Sigmoid colon (tissue), 7 donors: ENCODE measurements around the gene GREB1L. TPM values are rescaled to one million over a fixed set of nuclear protein-coding genes. Genes with fewer than 3 reads are reported as not detected.

ENCODE experiments used
- DNase-seq: peaks from one replicate; pipeline ENCODE4 v3.0.0-alpha.2; 2019
- H3K27ac ChIP-seq, 4 donors: fragments of 200-600 bp; sonication (generic); one replicate each; pipeline ENCODE4 v1.5.1; 2016 to 2019; ENCODE audit warnings: mild to moderate bottlenecking in 1 of 4
- H3K27me3 ChIP-seq, 3 donors: fragments of 200-600 bp; sonication (generic); one replicate each; pipeline ENCODE4 v1.5.1; 2019; ENCODE audit warnings: mild to moderate bottlenecking in 1 of 3
- H3K36me3 ChIP-seq, 4 donors: fragments of 200-600 bp; sonication (generic); one replicate each; pipeline ENCODE4 v1.5.1; 2016 to 2019
- H3K4me1 ChIP-seq, 4 donors: fragments of 200-600 bp; sonication (generic); one replicate each; pipeline ENCODE4 v1.5.1; 2017 to 2019
- H3K4me3 ChIP-seq, 4 donors: fragments of 200-600 bp; sonication (generic); one replicate each; pipeline ENCODE4 v1.5.1; 2017 to 2019; ENCODE audit warnings: mild to moderate bottlenecking in 2 of 4, moderate library complexity in 1 of 4
- H3K9me3 ChIP-seq, 4 donors: fragments of 200-600 bp in 3 of 4; sonication (generic) in 3 of 4; one replicate each; pipeline versions ENCODE4 v1.5.1 to v1.6.1; 2013 to 2019
- EP300 ChIP-seq, 4 donors: sonication (generic); formaldehyde crosslinking; IDR thresholded peaks; one replicate each; pipeline ENCODE4 v1.6.1; 2017; ENCODE audit warnings: antibody characterized with exemption in 4 of 4
- POLR2A ChIP-seq, 2 donors: fragments of 450-650 bp; IDR thresholded peaks; one replicate each; pipeline ENCODE4 v1.6.1; 2016; ENCODE audit warnings: antibody characterized with exemption in 2 of 2, mild to moderate bottlenecking in 2 of 2, moderate library complexity in 2 of 2
- POLR2AphosphoS5 ChIP-seq, 4 donors: sonication (generic); formaldehyde crosslinking; IDR thresholded peaks; one replicate each; pipeline ENCODE4 v1.6.1; 2017; ENCODE audit warnings: antibody characterized with exemption in 4 of 4
- WGBS, 2 donors: extraction: QIAGEN DNeasy Blood & Tissue Kit; methylation state at CpG; one replicate each; pipeline ENCODE4 v1.1.7; 2013; 5-methylcytosine and 5-hydroxymethylcytosine counted together
- intact Hi-C: fragments of 100-400 bp; cut with DNase I; formaldehyde crosslinking; loops from one replicate; pipeline ENCODE4 v1.15.1; 2023
- polyA plus RNA-seq, 3 donors: library from polyadenylated mRNA; stranded (reverse); fragments of 200-250 nt; gene quantifications; one replicate each; pipeline ENCODE4 v1.2.3, GENCODE V29; 2013
- total RNA-seq, 4 donors: library from RNA; depleted of rRNA; stranded (reverse); fragments of >200 nt; gene quantifications; one replicate each; pipeline ENCODE4 v1.1.0, GENCODE V29; 2016
- TF ChIP-seq, protein P1 (sequence below), 4 experiments: fragments of 450-650 bp in 3 of 4; fragments of 200-600 bp in 1 of 4; IDR thresholded peaks; one replicate each; pipeline ENCODE4 v1.5.1; 2016 to 2019; ENCODE audit warnings: antibody characterized with exemption in 4 of 4, mild to moderate bottlenecking in 3 of 4, moderate library complexity in 2 of 4
- donor health status: healthy with polysubstance abuse.
- donor health status: Bipolar disorder and iron deficiency.
- donor health status: healthy.

The GREB1L gene
- total and polyA plus RNA-seq, 7 donors, result 0.23 to 12.1 (median 4.4) TPM; not detected in 2

DNA sequence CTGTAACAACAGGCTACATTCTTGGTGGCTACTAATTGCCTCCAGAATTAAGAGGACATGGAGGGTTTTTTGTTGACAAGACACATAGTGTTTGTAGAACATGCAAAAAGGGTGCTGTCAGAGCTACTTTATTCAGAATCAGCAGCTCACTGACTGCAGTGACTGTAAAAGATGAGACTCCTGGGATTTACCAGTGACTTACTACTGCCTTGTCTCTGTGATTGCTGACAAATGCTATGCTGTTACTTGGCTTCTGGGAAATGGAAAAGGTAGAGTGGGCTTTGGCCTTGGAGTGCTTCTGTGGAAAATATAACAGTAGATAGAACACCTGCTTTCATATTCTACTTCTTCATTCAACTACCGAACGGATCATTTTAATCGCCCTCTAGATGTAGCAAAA is 47.8 kb downstream of the GREB1L start:
- TF ChIP-seq, protein P1, sequence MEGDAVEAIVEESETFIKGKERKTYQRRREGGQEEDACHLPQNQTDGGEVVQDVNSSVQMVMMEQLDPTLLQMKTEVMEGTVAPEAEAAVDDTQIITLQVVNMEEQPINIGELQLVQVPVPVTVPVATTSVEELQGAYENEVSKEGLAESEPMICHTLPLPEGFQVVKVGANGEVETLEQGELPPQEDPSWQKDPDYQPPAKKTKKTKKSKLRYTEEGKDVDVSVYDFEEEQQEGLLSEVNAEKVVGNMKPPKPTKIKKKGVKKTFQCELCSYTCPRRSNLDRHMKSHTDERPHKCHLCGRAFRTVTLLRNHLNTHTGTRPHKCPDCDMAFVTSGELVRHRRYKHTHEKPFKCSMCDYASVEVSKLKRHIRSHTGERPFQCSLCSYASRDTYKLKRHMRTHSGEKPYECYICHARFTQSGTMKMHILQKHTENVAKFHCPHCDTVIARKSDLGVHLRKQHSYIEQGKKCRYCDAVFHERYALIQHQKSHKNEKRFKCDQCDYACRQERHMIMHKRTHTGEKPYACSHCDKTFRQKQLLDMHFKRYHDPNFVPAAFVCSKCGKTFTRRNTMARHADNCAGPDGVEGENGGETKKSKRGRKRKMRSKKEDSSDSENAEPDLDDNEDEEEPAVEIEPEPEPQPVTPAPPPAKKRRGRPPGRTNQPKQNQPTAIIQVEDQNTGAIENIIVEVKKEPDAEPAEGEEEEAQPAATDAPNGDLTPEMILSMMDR (IDR thresholded peaks at IDR 0.05), result no peak
- TF ChIP-seq EP300 (IDR thresholded peaks at IDR 0.05), result no peak
- no peak for TF ChIP-seq POLR2AphosphoS5 (IDR thresholded peaks at IDR 0.05)
- TF ChIP-seq POLR2A (IDR thresholded peaks at IDR 0.05), result no peak
- Histone ChIP-seq H3K27me3 (no peaks in the 10 kb centered on the region), H3K4me3 (no peak overlapping the region), H3K4me1 (peaks cover 0 to 13% (median 0%) of the 10 kb centered on the region in 4 donors), H3K36me3 (no peaks in the 10 kb centered on the region), H3K9me3 (no peaks in the 10 kb centered on the region), H3K27ac (no peak overlapping the region)
- intact Hi-C loops, result no loop called here
- DNase-seq, result no peak
- WGBS, 2 donors, result 94 to 99% methylated on average over 3 of the region's 3 CpGs

DNA sequence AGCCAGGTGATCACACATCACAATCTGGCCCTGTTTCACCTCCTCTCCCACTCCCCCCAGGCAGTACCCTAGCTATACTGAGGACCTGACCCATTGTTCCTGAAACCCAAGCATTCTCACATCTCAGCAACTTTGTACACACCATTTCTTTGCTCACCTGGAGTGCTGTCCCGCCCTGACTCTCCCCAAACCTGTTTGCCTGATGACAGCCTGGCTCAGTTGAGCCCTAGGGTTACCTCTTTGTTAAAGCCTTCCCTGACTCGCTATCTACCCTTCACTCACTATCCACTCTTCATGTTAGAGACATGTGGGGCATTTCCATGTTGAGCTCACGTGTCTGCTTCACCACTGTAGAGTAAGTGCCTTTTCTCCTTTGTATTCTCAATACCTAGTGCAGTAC is 49.1 kb downstream of the GREB1L start:
- no peak for TF ChIP-seq EP300 (IDR thresholded peaks at IDR 0.05)
- no peak for TF ChIP-seq POLR2A (IDR thresholded peaks at IDR 0.05)
- TF ChIP-seq, protein P1 (IDR thresholded peaks at IDR 0.05), result no peak
- no peak for TF ChIP-seq POLR2AphosphoS5 (IDR thresholded peaks at IDR 0.05)
- WGBS, 2 donors, result 74 to 84% methylated on average over 3 of the region's 3 CpGs
- no peak for DNase-seq
- H3K4me1 ChIP-seq, result peaks cover 0 to 13% (median 0%) of the 10 kb centered on the region in 4 donors
- intact Hi-C loops, result no loop called here
- H3K9me3 ChIP-seq, result no peaks in the 10 kb centered on the region
- no peaks in the 10 kb centered on the region for H3K36me3 ChIP-seq
- H3K4me3 ChIP-seq, result no peak overlapping the region
- no peaks in the 10 kb centered on the region for H3K27me3 ChIP-seq
- no peak overlapping the region for H3K27ac ChIP-seq

DNA sequence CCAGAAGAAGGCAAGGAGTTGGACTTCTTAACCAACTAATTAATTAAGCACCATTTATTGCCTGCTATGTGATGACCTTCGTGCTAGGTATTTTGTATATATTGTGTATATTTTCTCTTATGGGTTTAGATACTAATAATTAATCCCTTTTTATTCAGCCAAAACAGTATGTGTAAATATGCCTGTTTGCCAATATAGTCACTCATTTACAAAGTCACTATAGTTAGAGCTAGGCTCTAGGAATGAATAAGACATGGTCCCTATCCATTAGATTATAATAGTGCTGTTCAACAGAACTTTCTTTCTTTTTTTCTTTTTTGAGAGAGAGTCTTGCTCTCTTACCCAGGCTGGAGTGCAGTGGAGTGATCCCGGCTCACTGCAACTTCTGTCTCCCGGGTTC is 51.4 kb downstream of the GREB1L start:
- TF ChIP-seq EP300 (IDR thresholded peaks at IDR 0.05) (no peak), POLR2AphosphoS5 (IDR thresholded peaks at IDR 0.05) (no peak), POLR2A (IDR thresholded peaks at IDR 0.05) (no peak)
- TF ChIP-seq, protein P1 (IDR thresholded peaks at IDR 0.05), result no peak
- Histone ChIP-seq H3K36me3 (no peaks in the 10 kb centered on the region), H3K9me3 (no peaks in the 10 kb centered on the region), H3K4me1 (peaks cover 0 to 13% (median 0%) of the 10 kb centered on the region in 4 donors), H3K27ac (no peak overlapping the region), H3K4me3 (no peak overlapping the region), H3K27me3 (no peaks in the 10 kb centered on the region)
- intact Hi-C loops, result no loop called here
- DNase-seq, result no peak
- WGBS, 2 donors, result 92 to 98% methylated on average over 3 of the region's 3 CpGs

DNA sequence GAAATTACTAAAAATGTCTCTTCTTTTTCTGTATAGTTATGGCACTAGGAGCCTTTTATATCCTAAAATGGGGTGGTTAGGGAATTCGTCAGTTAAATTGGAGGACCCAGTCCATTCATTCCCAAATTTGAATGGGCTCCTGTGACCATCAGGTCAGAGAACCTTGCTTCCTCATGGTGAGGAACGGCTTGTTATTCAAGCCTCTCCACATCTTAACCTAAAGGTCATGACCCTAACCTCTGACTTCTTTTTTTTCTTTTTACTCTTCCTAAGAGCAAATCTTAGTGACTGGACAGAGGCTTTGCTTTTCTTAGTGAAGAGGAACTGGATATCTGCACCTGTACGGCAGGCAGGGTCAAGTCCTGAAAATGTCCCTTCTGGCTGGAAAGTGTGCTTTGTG is 53.1 kb downstream of the GREB1L start:
- no peaks in the 10 kb centered on the region for H3K27me3 ChIP-seq
- no peak for DNase-seq
- no peaks in the 10 kb centered on the region for H3K9me3 ChIP-seq
- H3K36me3 ChIP-seq, result no peaks in the 10 kb centered on the region
- WGBS, 2 donors, result 84 to 91% methylated on average over 3 of the region's 3 CpGs
- intact Hi-C loops, result no loop called here
- TF ChIP-seq, protein P1 (IDR thresholded peaks at IDR 0.05), result no peak
- TF ChIP-seq POLR2AphosphoS5 (IDR thresholded peaks at IDR 0.05) (no peak), EP300 (IDR thresholded peaks at IDR 0.05) (no peak), POLR2A (IDR thresholded peaks at IDR 0.05) (no peak)
- H3K4me1 ChIP-seq, result peaks cover 0 to 12% (median 0%) of the 10 kb centered on the region in 4 donors
- no peak overlapping the region for H3K4me3 ChIP-seq
- H3K27ac ChIP-seq, result no peak overlapping the region

DNA sequence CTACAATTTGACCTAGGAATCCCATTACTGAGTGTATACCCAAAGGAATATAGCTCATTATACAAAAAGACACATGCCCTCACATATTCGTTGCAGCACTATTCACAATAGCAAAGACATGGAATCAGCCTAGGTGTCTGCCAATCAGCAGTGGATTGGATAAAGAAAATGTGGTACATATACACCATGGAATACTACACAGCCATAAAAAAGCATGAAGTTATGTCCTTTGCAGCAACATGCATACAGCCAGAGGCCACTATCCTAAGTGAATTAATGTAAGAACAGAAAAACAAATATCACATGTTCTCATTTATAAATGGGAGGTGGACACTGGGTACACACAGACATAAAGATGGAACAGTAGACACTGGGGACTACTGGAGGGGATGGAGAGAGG is 54.0 kb downstream of the GREB1L start:
- Histone ChIP-seq H3K4me1 (peaks cover 0 to 8% (median 0%) of the 10 kb centered on the region in 4 donors), H3K4me3 (no peak overlapping the region), H3K36me3 (no peaks in the 10 kb centered on the region), H3K27ac (no peak overlapping the region), H3K9me3 (no peaks in the 10 kb centered on the region), H3K27me3 (no peaks in the 10 kb centered on the region)
- intact Hi-C loops, result no loop called here
- DNase-seq, result no peak
- 85 to 86% methylated on average over 1 of the region's 1 CpG for WGBS, 2 donors
- TF ChIP-seq POLR2A (IDR thresholded peaks at IDR 0.05) (no peak), EP300 (IDR thresholded peaks at IDR 0.05) (no peak), POLR2AphosphoS5 (IDR thresholded peaks at IDR 0.05) (no peak)
- TF ChIP-seq, protein P1 (IDR thresholded peaks at IDR 0.05), result no peak
